D721Med (cell line): Measurements from ENCODE around the gene VIPR2.
"Not testable (repeated sequence)": the region's sequence is repeated elsewhere in the genome, so short reads cannot be mapped to it uniquely, and the experiment has no call there.

Source experiments
- DNase-seq: peaks from one replicate; pipeline ENCODE4 v3.0.0; 2011; ENCODE audit warnings: low spot score; ENCODE audit not compliant: insufficient read length
- FAIRE-seq: peaks from 2 replicates; lab custom pipeline; 2011; peaks lifted over from hg19 to GRCh38; lab: Jason Lieb, UNC
- CTCF ChIP-seq: IDR thresholded peaks from 2 replicates; pipeline ENCODE4 v1.5.1; 2012; ENCODE audit warnings: mild to moderate bottlenecking, control low read depth; ENCODE audit not compliant: insufficient read depth; ENCODE audit errors: missing control alignments

The VIPR2 gene

GRCh38 chr7:159166530-159166929 is 21.9 kb upstream of the VIPR2 start:
- no peak for TF ChIP-seq CTCF
- DNase-seq, result no peak
- no peak for FAIRE-seq

GRCh38 chr7:159165352-159165751 is 20.7 kb upstream of the VIPR2 start:
- no peak for FAIRE-seq
- no peak for DNase-seq
- no peak for TF ChIP-seq CTCF

GRCh38 chr7:159163703-159164301 is 19.1 kb upstream of the VIPR2 start:
- not testable (repeated sequence) for DNase-seq, FAIRE-seq

- FAIRE-seq, DNase-seq: not testable (repeated sequence)
Observed at GRCh38 chr7:159162050-159162626, 17.5 kb upstream of the VIPR2 start.

- FAIRE-seq, result no peak
- no peak for DNase-seq
- no peak for TF ChIP-seq CTCF
Observed at GRCh38 chr7:159160450-159160849, 15.8 kb upstream of the VIPR2 start.

- no peak for DNase-seq
- no peak for FAIRE-seq
- no peak for TF ChIP-seq CTCF
Observed at GRCh38 chr7:159159731-159160130, 15.1 kb upstream of the VIPR2 start.

- FAIRE-seq, result no peak
- DNase-seq, result no peak
- no peak for TF ChIP-seq CTCF
Observed at GRCh38 chr7:159158888-159159405, 14.3 kb upstream of the VIPR2 start.

- DNase-seq (no peak), FAIRE-seq (no peak)
- no peak for TF ChIP-seq CTCF
Observed at GRCh38 chr7:159158125-159158887, 13.6 kb upstream of the VIPR2 start.
